Ovary (tissue), 3 donors: ENCODE data around the gene VPS16.
"Not testable (repeated sequence)": the region's sequence is repeated elsewhere in the genome, so short reads cannot be mapped to it uniquely, and the experiment has no call there.

ENCODE experiments used
- CTCF ChIP-seq, 3 donors: fragments of 450-650 bp in 2 of 3; fragments of 200-600 bp in 1 of 3; IDR thresholded peaks; one replicate each; pipeline versions ENCODE4 v1.5.1 to v1.8.0; 2016 to 2022; ENCODE audit warnings: antibody characterized with exemption in 3 of 3, mild to moderate bottlenecking in 1 of 3
- EP300 ChIP-seq: sonication (generic); formaldehyde crosslinking; IDR thresholded peaks from one replicate; pipeline ENCODE4 v1.6.1; 2017; ENCODE audit warnings: antibody characterized with exemption
- POLR2A ChIP-seq: fragments of 450-650 bp; IDR thresholded peaks from one replicate; pipeline ENCODE4 v1.6.1; 2017; ENCODE audit warnings: antibody characterized with exemption, mild to moderate bottlenecking, moderate library complexity
- donor health status: DM: no; HTN: no; CAD: no.

DNA sequence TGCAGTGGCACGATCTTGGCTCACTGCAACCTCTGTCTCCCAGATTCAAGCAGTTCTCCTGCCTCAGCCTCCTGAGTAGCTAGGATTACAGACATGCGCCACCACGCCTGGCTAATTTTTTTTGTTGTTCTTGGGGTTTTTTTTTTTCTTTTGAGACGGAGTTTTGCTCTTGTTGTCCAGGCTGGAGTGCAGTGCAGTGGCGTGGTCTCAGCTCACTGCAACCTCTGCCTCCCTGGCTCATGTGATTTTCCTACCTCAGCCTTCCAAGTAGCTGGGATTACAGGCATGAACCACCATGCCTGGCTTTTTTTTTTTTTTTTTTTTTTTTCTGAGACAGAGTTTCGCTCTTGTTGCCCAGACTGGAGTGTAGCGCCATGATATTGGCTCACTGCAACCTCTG, 9.3 kb upstream of the VPS16 start:
- TF ChIP-seq CTCF (IDR thresholded peaks at IDR 0.05); POLR2A; EP300: not testable (repeated sequence)
